HepG2 (cell line): Measurements from ENCODE around the gene S100A10.

Source experiments
- CTCF ChIP-seq: sonication (generic); formaldehyde crosslinking; IDR thresholded peaks from 2 replicates; pipeline ENCODE4 v1.5.0; 2020; ENCODE audit warnings: mild to moderate bottlenecking, missing genetic modification reagents, moderate library complexity
- EHMT2 ChIP-seq: fragments of 200-600 bp; sonication (generic); IDR thresholded peaks from 2 replicates; pipeline ENCODE4 v1.7.0; 2017; ENCODE audit warnings: antibody characterized with exemption, low read depth, low read length, borderline replicate concordance
- KAT2B ChIP-seq: fragments of 150-350 bp; IDR thresholded peaks from 2 replicates; pipeline ENCODE4 v1.6.1; 2014; ENCODE audit warnings: low read depth, low read length, borderline replicate concordance
- KDM1A ChIP-seq: IDR thresholded peaks from 2 replicates; pipeline ENCODE4 v1.6.1; 2016; ENCODE audit warnings: missing compliant biosample characterization
- SMAD3 ChIP-seq: sonication (generic); formaldehyde crosslinking; IDR thresholded peaks from 2 replicates; pipeline ENCODE4 v1.4.0; 2020; ENCODE audit warnings: missing genetic modification reagents
- TAF1 ChIP-seq: sonication (generic); formaldehyde crosslinking; IDR thresholded peaks from 2 replicates; pipeline ENCODE4 v1.4.0; 2020; ENCODE audit warnings: missing genetic modification reagents
- ZNF451 ChIP-seq: sonication (generic); formaldehyde crosslinking; IDR thresholded peaks from 2 replicates; pipeline ENCODE4 v1.5.0; 2020; ENCODE audit warnings: mild to moderate bottlenecking, missing genetic modification reagents

- no peak for TF ChIP-seq CTCF (CRISPR knock-in tag)
- no peak for TF ChIP-seq TAF1 (CRISPR knock-in tag)
- no peak for TF ChIP-seq SMAD3 (CRISPR knock-in tag)
- no peak for TF ChIP-seq EHMT2
- TF ChIP-seq KDM1A (CRISPR knock-in tag) = no peak
- TF ChIP-seq KAT2B = no peak
- TF ChIP-seq ZNF451 (CRISPR knock-in tag) = no peak
Measured at GRCh38 chr1:151976015-151976343, 17.7 kb downstream of the S100A10 start.
